Left colon (tissue), 2 donors: Measurements from ENCODE around the gene UXS1. TPM values are rescaled to one million over a fixed set of nuclear protein-coding genes. Genes with fewer than 3 reads are reported as not detected.
"Not testable (repeated sequence)": the region's sequence is repeated elsewhere in the genome, so short reads cannot be mapped to it uniquely, and the experiment has no call there.

ENCODE experiments used
- ATAC-seq: fragments of 200-7000 bp; cut with Tn5 transposase; one replicate; pipeline ENCODE4 v1.9.1; 2020; ENCODE audit warnings: mild to moderate bottlenecking, moderate library complexity
- DNase-seq, 2 donors: peaks; one replicate each; pipeline ENCODE4 v3.0.0-alpha.2; 2020
- intact Hi-C, 2 donors: fragments of 100-400 bp; cut with DNase I in 1 of 2; cut with micrococcal nuclease in 1 of 2; formaldehyde crosslinking; loops; one replicate each; pipeline versions ENCODE4 v1.11.2 to v1.14.0; 2022; cut with DNase I, micrococcal nuclease
- long read RNA-seq: library from polyadenylated mRNA; unstranded; transcript quantifications from one replicate; pipeline ENCODE4 v2.0.0, GENCODE V29; 2021
- total RNA-seq, 2 donors: library from RNA; stranded (reverse); fragmentation: NEBNext Ultra II Directional; extraction: Animal tissue kit (Norgen Biotek cat#: 25700); gene quantifications; one replicate each; pipeline ENCODE4 v1.2.1, GENCODE V29; 2021
- donor health status: DM: no; HTN: no; CAD: no.
- donor health status: DM: yes; HTN: yes; CAD: no.

Gene UXS1
- 10 to 100 TPM; 32.2 to 35.5 TPM for total RNA-seq
- long read RNA-seq, transcript UXS1-203 (15 exons, 1,839 nt): major isoform, 48 of 65 reads
- long read RNA-seq, transcript UXS1-201 (15 exons, 2,099 nt): minor isoform, 6 of 65 reads
- long read RNA-seq, partial matches to known transcripts: 3 of 65 reads
- long read RNA-seq, other reads (novel, unspliced or antisense): 8 of 65 reads

- DNase-seq: peak; percentile 97 to 99
- peak; percentile 89 for ATAC-seq
- intact Hi-C loops: no loop called here
Observed at GRCh38 chr2:106193977-106194778, at the start of gene UXS1. UXS1 (minus strand) TSS chr2:106194301; CDS start chr2:106194241, 60 bp downstream.

GRCh38 chr2:106239491-106239890, 45.4 kb upstream of the UXS1 start:
- intact Hi-C loops, DNase-seq, ATAC-seq: not testable (repeated sequence)

GRCh38 chr2:106235392-106235791, 41.3 kb upstream of the UXS1 start:
- intact Hi-C loops, DNase-seq, ATAC-seq: not testable (repeated sequence)

GRCh38 chr2:106233350-106233706, 39.2 kb upstream of the UXS1 start:
- intact Hi-C loops: no loop called here
- ATAC-seq (no peak), DNase-seq (no peak)

- intact Hi-C loops: no loop called here
- ATAC-seq (no peak), DNase-seq (no peak)
Observed at GRCh38 chr2:106232638-106233349, 38.7 kb upstream of the UXS1 start.

GRCh38 chr2:106223347-106223746, 29.2 kb upstream of the UXS1 start:
- DNase-seq: no peak
- intact Hi-C loops: no loop called here
- ATAC-seq: no peak

- DNase-seq, intact Hi-C loops, ATAC-seq: not testable (repeated sequence)
Observed at GRCh38 chr2:106222057-106222456, 28.0 kb upstream of the UXS1 start.

- no peak for ATAC-seq
Observed at GRCh38 chr2:106219813-106220212, 25.7 kb upstream of the UXS1 start.

GRCh38 chr2:106219157-106219556, 25.1 kb upstream of the UXS1 start:
- ATAC-seq, DNase-seq, intact Hi-C loops: not testable (repeated sequence)

More at GRCh38 chr2:106219813-106220212, 25.7 kb upstream of the UXS1 start:
- intact Hi-C loops: no loop called here
- DNase-seq: no peak

- ATAC-seq: no peak
- DNase-seq: no peak
- intact Hi-C loops: no loop called here
Observed at GRCh38 chr2:106208874-106209273, 14.8 kb upstream of the UXS1 start.

GRCh38 chr2:106208399-106208798, 14.3 kb upstream of the UXS1 start:
- no peak for ATAC-seq
- intact Hi-C loops: no loop called here
- DNase-seq: no peak

GRCh38 chr2:106207246-106207645, 13.1 kb upstream of the UXS1 start:
- DNase-seq (no peak), ATAC-seq (no peak)
- intact Hi-C loops: no loop called here

GRCh38 chr2:106205488-106205887, 11.4 kb upstream of the UXS1 start:
- no peak for DNase-seq
- intact Hi-C loops: no loop called here
- no peak for ATAC-seq

- intact Hi-C loops, ATAC-seq, DNase-seq: not testable (repeated sequence)
Observed at GRCh38 chr2:106204551-106204950, 10.4 kb upstream of the UXS1 start.

GRCh38 chr2:106201661-106202060, 7.6 kb upstream of the UXS1 start:
- intact Hi-C loops: no loop called here
- ATAC-seq: no peak
- no peak for DNase-seq

- intact Hi-C loops: no loop called here
- ATAC-seq (no peak), DNase-seq (no peak)
Observed at GRCh38 chr2:106197878-106198277, 3.8 kb upstream of the UXS1 start.

- intact Hi-C loops: no loop called here
- ATAC-seq (no peak), DNase-seq (no peak)
Observed at GRCh38 chr2:106195981-106196380, 1.9 kb upstream of the UXS1 start.

GRCh38 chr2:106195456-106195855, 1.4 kb upstream of the UXS1 start:
- intact Hi-C loops: no loop called here
- ATAC-seq: no peak

GRCh38 chr2:106193690-106193976, 468 bp downstream of the UXS1 start:
- no peak for ATAC-seq

More at GRCh38 chr2:106195456-106195855, 1.4 kb upstream of the UXS1 start:
- no peak for DNase-seq

More at GRCh38 chr2:106193690-106193976, 468 bp downstream of the UXS1 start:
- peak in 1 of 2 donors; percentile 33 for DNase-seq
- intact Hi-C loops: no loop called here
